Measurements from ENCODE around the gene MTMR1. TPM values are rescaled to one million over a fixed set of nuclear protein-coding genes. Genes with fewer than 3 reads are reported as not detected.
A peak's percentile ranks its signal among the peaks of the same experiment; 100 is the strongest.

Gene MTMR1
- total RNA-seq, 1 experiment from 2014 or later = 23.6 TPM

DNA sequence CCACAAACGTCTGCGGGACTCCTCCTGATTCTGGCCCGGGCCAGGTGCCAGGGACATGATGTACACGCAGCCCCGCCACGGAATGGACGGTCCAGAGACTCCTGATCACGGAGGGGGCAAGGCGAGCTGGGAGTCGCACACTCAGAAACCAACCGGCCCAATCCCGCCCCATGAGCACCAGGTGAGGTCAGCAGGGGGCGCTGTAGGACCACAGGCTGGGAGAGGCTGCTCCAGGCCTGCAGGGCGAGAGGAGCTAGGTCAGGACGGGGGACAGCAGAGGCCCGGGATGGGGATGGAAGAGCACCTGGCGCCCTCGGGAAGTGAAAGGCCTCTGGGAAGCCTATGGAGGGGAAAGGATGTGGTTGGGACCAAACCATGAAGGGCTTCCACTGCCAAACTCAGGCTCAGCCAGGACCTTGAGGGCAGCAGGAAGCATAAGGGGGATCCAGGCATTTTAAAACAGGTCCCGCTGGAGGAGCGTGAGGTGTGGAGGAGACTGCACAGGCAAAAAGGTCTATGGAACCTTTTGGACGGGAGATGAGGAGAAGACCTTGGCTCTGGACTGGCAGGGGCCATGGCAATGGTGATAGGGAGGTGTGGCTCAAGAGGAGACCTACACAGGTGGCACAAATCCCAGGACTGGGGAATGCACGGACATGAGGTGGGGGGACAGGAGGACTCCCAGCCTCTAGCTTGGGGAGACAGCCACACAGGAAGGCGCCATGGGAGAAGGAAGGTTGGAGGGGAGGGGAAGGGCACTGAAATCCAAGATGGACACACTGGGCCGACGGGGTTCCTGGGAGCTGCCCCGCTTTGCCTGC is 79.2 kb downstream of the MTMR1 start:
- no peak overlapping the region for H3K27ac ChIP-seq (ENCODE audit: low read depth, low read length, poor library complexity, severe bottlenecking)
- peak; percentile 70 for DNase-seq (ENCODE audit: low spot score)
- CTCF ChIA-PET = interaction anchor here (0.6 to 1.6 kb wide), 5 partner anchors 125 to 401 kb away, joined by 4 to 39 read pairs (median 6); partner anchors contain the start of gene HMGB3
- H3K4me3 ChIP-seq (ENCODE audit: low read depth, low read length, poor library complexity, severe bottlenecking) = no peak overlapping the region
- BruUV-seq (replicated peaks) = no TSS peak
- POLR2A ChIA-PET (ENCODE audit: low non-redundant PET) = interaction anchor here (0.6 kb wide), 1 partner anchor 48 kb away, joined by 3 read pairs; no protein-coding TSS in a partner anchor
- H3K4me1 ChIP-seq (ENCODE audit: insufficient read depth, low read length, poor library complexity, severe bottlenecking) = no peaks in the 10 kb centered on the region
- H3K9me3 ChIP-seq (ENCODE audit: low read depth, low read length, poor library complexity, severe bottlenecking) = no peaks in the 10 kb centered on the region
- TF ChIP-seq, protein P1, sequence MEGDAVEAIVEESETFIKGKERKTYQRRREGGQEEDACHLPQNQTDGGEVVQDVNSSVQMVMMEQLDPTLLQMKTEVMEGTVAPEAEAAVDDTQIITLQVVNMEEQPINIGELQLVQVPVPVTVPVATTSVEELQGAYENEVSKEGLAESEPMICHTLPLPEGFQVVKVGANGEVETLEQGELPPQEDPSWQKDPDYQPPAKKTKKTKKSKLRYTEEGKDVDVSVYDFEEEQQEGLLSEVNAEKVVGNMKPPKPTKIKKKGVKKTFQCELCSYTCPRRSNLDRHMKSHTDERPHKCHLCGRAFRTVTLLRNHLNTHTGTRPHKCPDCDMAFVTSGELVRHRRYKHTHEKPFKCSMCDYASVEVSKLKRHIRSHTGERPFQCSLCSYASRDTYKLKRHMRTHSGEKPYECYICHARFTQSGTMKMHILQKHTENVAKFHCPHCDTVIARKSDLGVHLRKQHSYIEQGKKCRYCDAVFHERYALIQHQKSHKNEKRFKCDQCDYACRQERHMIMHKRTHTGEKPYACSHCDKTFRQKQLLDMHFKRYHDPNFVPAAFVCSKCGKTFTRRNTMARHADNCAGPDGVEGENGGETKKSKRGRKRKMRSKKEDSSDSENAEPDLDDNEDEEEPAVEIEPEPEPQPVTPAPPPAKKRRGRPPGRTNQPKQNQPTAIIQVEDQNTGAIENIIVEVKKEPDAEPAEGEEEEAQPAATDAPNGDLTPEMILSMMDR (conservative IDR thresholded peaks at IDR 0.05; ENCODE audit: low read depth, low read length) = peak; percentile 76
- no peak for TF ChIP-seq EZH2 (IDR thresholded peaks at IDR 0.05; ENCODE audit: borderline replicate concordance, low read depth, low read length, poor library complexity, severe bottlenecking)
- no peaks in the 10 kb centered on the region for H3K27me3 ChIP-seq (replicated peaks; ENCODE audit: insufficient read depth, low read depth, low read length, poor library complexity)
- no peaks in the 10 kb centered on the region for H3K36me3 ChIP-seq (ENCODE audit: insufficient read depth, low read length, poor library complexity, severe bottlenecking)
- intact Hi-C loops (cut with micrococcal nuclease; ENCODE audit: unreplicated experiment) = loop anchor here (1.0 to 5.0 kb wide), 2 partner anchors 310 to 910 kb away; no protein-coding TSS in a partner anchor

DNA sequence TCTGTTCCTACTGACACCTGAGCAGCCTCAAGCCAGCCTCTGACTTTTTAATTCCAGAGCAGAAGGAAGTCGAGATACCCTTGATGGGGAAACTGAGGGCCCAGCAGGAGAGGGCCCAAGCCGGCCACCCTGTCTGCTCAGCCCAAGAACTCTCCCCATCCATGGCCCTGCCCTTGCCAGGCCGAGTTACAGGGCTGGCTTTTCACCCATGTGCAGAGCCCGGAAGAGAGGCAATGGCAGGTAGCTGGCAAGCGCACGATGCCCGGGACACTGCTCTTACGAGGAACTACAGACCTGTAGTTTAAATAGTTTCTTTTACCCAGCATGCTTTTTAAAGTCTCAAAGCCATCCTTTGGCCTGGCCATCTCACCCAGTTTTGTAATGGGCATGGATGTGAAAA is 79.9 kb downstream of the MTMR1 start:
- H3K27me3 ChIP-seq (replicated peaks; ENCODE audit: insufficient read depth, low read depth, low read length, poor library complexity) = no peaks in the 10 kb centered on the region
- ChIA-PET CTCF (no interaction called here), POLR2A (ENCODE audit: low non-redundant PET) (no interaction called here)
- no peak for TF ChIP-seq EZH2 (IDR thresholded peaks at IDR 0.05; ENCODE audit: borderline replicate concordance, low read depth, low read length, poor library complexity, severe bottlenecking)
- TF ChIP-seq, protein P1 (conservative IDR thresholded peaks at IDR 0.05; ENCODE audit: low read depth, low read length) = no peak
- intact Hi-C loops (cut with micrococcal nuclease; ENCODE audit: unreplicated experiment) = loop anchor here (5.0 kb wide), 1 partner anchor 909 kb away; no protein-coding TSS in a partner anchor
- H3K27ac ChIP-seq (ENCODE audit: low read depth, low read length, poor library complexity, severe bottlenecking) = no peak overlapping the region
- H3K4me1 ChIP-seq (ENCODE audit: insufficient read depth, low read length, poor library complexity, severe bottlenecking) = no peaks in the 10 kb centered on the region
- H3K9me3 ChIP-seq (ENCODE audit: low read depth, low read length, poor library complexity, severe bottlenecking) = no peaks in the 10 kb centered on the region
- BruUV-seq (replicated peaks) = no TSS peak
- DNase-seq (ENCODE audit: low spot score) = no peak
- no peaks in the 10 kb centered on the region for H3K36me3 ChIP-seq (ENCODE audit: insufficient read depth, low read length, poor library complexity, severe bottlenecking)
- H3K4me3 ChIP-seq (ENCODE audit: low read depth, low read length, poor library complexity, severe bottlenecking) = no peak overlapping the region

DNA sequence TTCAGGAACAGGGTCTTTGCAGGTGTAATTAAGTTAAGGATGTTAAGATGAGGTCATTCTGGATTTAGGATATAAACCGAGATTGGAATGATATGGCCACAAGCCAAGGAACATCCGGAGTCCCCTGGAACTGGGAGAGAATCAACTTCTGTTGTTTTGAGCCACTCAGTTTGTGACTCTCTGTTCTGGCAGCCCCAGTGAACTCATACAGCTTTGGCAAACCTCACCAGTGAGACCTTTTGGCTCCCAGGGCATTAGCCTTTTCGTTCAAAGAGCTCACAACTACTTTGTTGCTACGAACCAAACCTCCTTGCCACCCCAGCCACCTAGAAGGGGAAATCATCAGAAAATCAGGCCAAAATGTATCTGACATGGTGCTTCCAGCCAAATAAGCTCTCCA is 80.4 kb downstream of the MTMR1 start:
- ChIA-PET CTCF (no interaction called here), POLR2A (ENCODE audit: low non-redundant PET) (no interaction called here)
- Histone ChIP-seq H3K27me3 (replicated peaks; ENCODE audit: insufficient read depth, low read depth, low read length, poor library complexity) (no peaks in the 10 kb centered on the region), H3K36me3 (ENCODE audit: insufficient read depth, low read length, poor library complexity, severe bottlenecking) (no peaks in the 10 kb centered on the region), H3K27ac (ENCODE audit: low read depth, low read length, poor library complexity, severe bottlenecking) (no peak overlapping the region), H3K4me3 (ENCODE audit: low read depth, low read length, poor library complexity, severe bottlenecking) (no peak overlapping the region), H3K4me1 (ENCODE audit: insufficient read depth, low read length, poor library complexity, severe bottlenecking) (no peaks in the 10 kb centered on the region), H3K9me3 (ENCODE audit: low read depth, low read length, poor library complexity, severe bottlenecking) (no peaks in the 10 kb centered on the region)
- DNase-seq (ENCODE audit: low spot score) = no peak
- intact Hi-C loops (cut with micrococcal nuclease; ENCODE audit: unreplicated experiment) = loop anchor here (5.0 kb wide), 1 partner anchor 909 kb away; no protein-coding TSS in a partner anchor
- no TSS peak for BruUV-seq (replicated peaks)
- TF ChIP-seq, protein P1 (conservative IDR thresholded peaks at IDR 0.05; ENCODE audit: low read depth, low read length) = no peak
- TF ChIP-seq EZH2 (IDR thresholded peaks at IDR 0.05; ENCODE audit: borderline replicate concordance, low read depth, low read length, poor library complexity, severe bottlenecking) = no peak

Measured in A673 (cell line).